Fibroblast of lung (primary cell): Measurements from ENCODE around the gene C16orf92.

Experiments used
- EZH2 ChIP-seq: IDR thresholded peaks from 2 replicates; pipeline ENCODE4 v1.5.1; 2012; ENCODE audit warnings: low read length, control low read depth, mild to moderate bottlenecking; ENCODE audit errors: missing control alignments
- TF ChIP-seq, protein P1 (sequence below), 2 donors: IDR thresholded peaks in 1 of 2; conservative IDR thresholded peaks in 1 of 2; 1 replicate in 1 of 2; 2 replicates in 1 of 2; pipeline ENCODE4 v1.5.1; 2011 to 2012; ENCODE audit warnings: low read length in 2 of 2, control low read depth in 1 of 2, inconsistent platforms in 1 of 2, low read depth in 1 of 2, mild to moderate bottlenecking in 1 of 2

DNA sequence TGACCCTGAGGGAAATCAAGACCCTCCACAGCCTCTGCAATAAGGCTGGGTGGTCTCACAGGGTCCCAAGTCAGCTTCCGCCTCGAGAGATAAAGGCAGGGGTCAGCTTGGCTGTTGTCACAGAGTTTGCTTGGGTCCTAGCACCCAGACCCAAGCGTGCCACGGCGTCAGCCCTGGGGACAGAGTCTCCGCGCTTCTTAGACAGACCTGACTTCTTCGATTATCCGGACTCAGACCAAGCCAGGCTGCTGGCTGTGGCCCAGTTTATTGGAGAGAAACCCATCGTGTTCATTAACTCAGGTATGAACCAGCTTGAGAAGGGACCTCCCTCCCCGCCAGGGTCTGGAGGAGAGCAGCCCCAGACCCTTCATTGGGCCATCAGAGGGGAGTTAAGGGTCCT, 588 bp downstream of the C16orf92 start:
- TF ChIP-seq, protein P1, sequence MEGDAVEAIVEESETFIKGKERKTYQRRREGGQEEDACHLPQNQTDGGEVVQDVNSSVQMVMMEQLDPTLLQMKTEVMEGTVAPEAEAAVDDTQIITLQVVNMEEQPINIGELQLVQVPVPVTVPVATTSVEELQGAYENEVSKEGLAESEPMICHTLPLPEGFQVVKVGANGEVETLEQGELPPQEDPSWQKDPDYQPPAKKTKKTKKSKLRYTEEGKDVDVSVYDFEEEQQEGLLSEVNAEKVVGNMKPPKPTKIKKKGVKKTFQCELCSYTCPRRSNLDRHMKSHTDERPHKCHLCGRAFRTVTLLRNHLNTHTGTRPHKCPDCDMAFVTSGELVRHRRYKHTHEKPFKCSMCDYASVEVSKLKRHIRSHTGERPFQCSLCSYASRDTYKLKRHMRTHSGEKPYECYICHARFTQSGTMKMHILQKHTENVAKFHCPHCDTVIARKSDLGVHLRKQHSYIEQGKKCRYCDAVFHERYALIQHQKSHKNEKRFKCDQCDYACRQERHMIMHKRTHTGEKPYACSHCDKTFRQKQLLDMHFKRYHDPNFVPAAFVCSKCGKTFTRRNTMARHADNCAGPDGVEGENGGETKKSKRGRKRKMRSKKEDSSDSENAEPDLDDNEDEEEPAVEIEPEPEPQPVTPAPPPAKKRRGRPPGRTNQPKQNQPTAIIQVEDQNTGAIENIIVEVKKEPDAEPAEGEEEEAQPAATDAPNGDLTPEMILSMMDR (conservative IDR thresholded peaks at IDR 0.05 in 1 of 2, IDR thresholded peaks at IDR 0.05 in 1 of 2; ENCODE audit: low read depth in 1 of 2, low read length in 2 of 2) = no peak
- no peak for TF ChIP-seq EZH2
